DOHH2 (cell line): ENCODE data around the gene CEP295NL.

ENCODE experiments used
- H3F3A ChIP-seq: fragments of 200-600 bp; sonication (generic), shearing (Covaris generic); 2 replicates; pipeline ENCODE4 v1.6.0; 2016; ENCODE audit warnings: antibody characterized with exemption, mild to moderate bottlenecking; ENCODE audit not compliant: control insufficient read depth, insufficient read depth
- H3K27ac ChIP-seq: fragments of 200-600 bp; sonication (generic); 2 replicates; pipeline ENCODE4 v1.5.1; 2014; ENCODE audit warnings: low read depth, mild to moderate bottlenecking, low read length, moderate library complexity
- H3K27me3 ChIP-seq: fragments of 200-600 bp; sonication (generic); 2 replicates; pipeline ENCODE4 v1.6.1; 2014; ENCODE audit warnings: mild to moderate bottlenecking, low read length, mixed read lengths; ENCODE audit not compliant: control insufficient read depth
- H3K36me3 ChIP-seq: fragments of 200-600 bp; sonication (generic); 2 replicates; pipeline ENCODE4 v1.6.1; 2014; ENCODE audit warnings: mild to moderate bottlenecking, low read length, moderate library complexity, mixed read lengths; ENCODE audit not compliant: control insufficient read depth
- H3K4me1 ChIP-seq: fragments of 200-600 bp; sonication (generic); 2 replicates; pipeline ENCODE4 v1.6.1; 2014; ENCODE audit warnings: mild to moderate bottlenecking, low read length, mixed read lengths; ENCODE audit not compliant: control insufficient read depth
- H3K4me2 ChIP-seq: fragments of 200-600 bp; sonication (generic); 2 replicates; pipeline ENCODE4 v1.6.0; 2014; ENCODE audit warnings: mild to moderate bottlenecking, low read length, moderate library complexity
- H3K4me3 ChIP-seq: fragments of 200-600 bp; sonication (generic); 2 replicates; pipeline ENCODE4 v1.5.1; 2014; ENCODE audit warnings: mild to moderate bottlenecking, low read length, mixed read lengths
- H3K79me2 ChIP-seq: fragments of 200-600 bp; sonication (generic); 2 replicates; pipeline ENCODE4 v1.6.1; 2014; ENCODE audit warnings: mild to moderate bottlenecking, low read length, mixed read lengths; ENCODE audit not compliant: control insufficient read depth
- H3K9me2 ChIP-seq: fragments of 200-600 bp; sonication (generic); replicated peaks from 2 replicates; pipeline ENCODE4 v1.6.1; 2014; ENCODE audit warnings: mild to moderate bottlenecking, low read length, mixed read lengths; ENCODE audit not compliant: control insufficient read depth
- H3K9me3 ChIP-seq: fragments of 200-600 bp; sonication (generic); 2 replicates; pipeline ENCODE4 v1.6.1; 2014; ENCODE audit warnings: antibody characterized with exemption, low read length, mixed read lengths; ENCODE audit not compliant: control insufficient read depth, insufficient read depth
- H4K20me1 ChIP-seq: fragments of 200-600 bp; sonication (generic); 2 replicates; pipeline ENCODE4 v1.6.0; 2014; ENCODE audit warnings: low read depth, mild to moderate bottlenecking, antibody characterized with exemption, low read length, moderate library complexity; ENCODE audit not compliant: control insufficient read depth, insufficient read depth
- CTCF ChIP-seq: fragments of 200-600 bp; sonication (generic); IDR thresholded peaks from one replicate; pipeline ENCODE4 v1.5.1; 2014; ENCODE audit warnings: antibody characterized with exemption, mild to moderate bottlenecking, low read depth, low read length; ENCODE audit not compliant: poor library complexity, severe bottlenecking
- EZH2phosphoT487 ChIP-seq: fragments of 200-600 bp; sonication (generic); IDR thresholded peaks from 2 replicates; pipeline ENCODE4 v1.6.1; 2017; ENCODE audit warnings: borderline replicate concordance, mild to moderate bottlenecking, antibody characterized with exemption, low read length, moderate library complexity, mixed read lengths

CEP295NL gene

GRCh38 chr17:78898075-78898836 is 4.7 kb downstream of the CEP295NL start:
- Histone ChIP-seq H3K9me2 (no peaks in the 10 kb centered on the region), H3K27me3 (peaks cover 9% of the 10 kb centered on the region; the same call in 1 of the 2 replicates), H3K9me3 (no peaks in the 10 kb centered on the region), H3K4me2 (no peak overlapping the region), H3K79me2 (no peaks in the 10 kb centered on the region), H3K4me1 (no peaks in the 10 kb centered on the region), H3K27ac (no peak overlapping the region), H3K4me3 (no peak overlapping the region), H3F3A (no peaks in the 10 kb centered on the region), H3K36me3 (no peaks in the 10 kb centered on the region), H4K20me1 (no peaks in the 10 kb centered on the region)
- TF ChIP-seq CTCF (no peak), EZH2phosphoT487 (no peak)

- Histone ChIP-seq H3K4me1 (no peaks in the 10 kb centered on the region), H3K27ac (no peak overlapping the region), H4K20me1 (no peaks in the 10 kb centered on the region), H3K4me3 (no peak overlapping the region), H3F3A (no peaks in the 10 kb centered on the region), H3K27me3 (peaks cover 8% of the 10 kb centered on the region; the same call in 1 of the 2 replicates), H3K9me3 (no peaks in the 10 kb centered on the region), H3K36me3 (no peaks in the 10 kb centered on the region), H3K79me2 (no peaks in the 10 kb centered on the region), H3K4me2 (no peak overlapping the region), H3K9me2 (no peaks in the 10 kb centered on the region)
- TF ChIP-seq EZH2phosphoT487 (no peak), CTCF (no peak)
Observed at GRCh38 chr17:78897664-78898047, 5.3 kb downstream of the CEP295NL start.

- Histone ChIP-seq H3K27me3 (peaks cover 7% of the 10 kb centered on the region; the same call in 1 of the 2 replicates), H3F3A (no peaks in the 10 kb centered on the region)
Observed at GRCh38 chr17:78896834-78897663, 6.0 kb downstream of the CEP295NL start.

More at GRCh38 chr17:78896834-78897663, 6.0 kb downstream of the CEP295NL start:
- Histone ChIP-seq H3K4me1 (no peaks in the 10 kb centered on the region), H3K4me2 (no peak overlapping the region), H3K9me3 (no peaks in the 10 kb centered on the region), H3K36me3 (no peaks in the 10 kb centered on the region), H3K9me2 (no peaks in the 10 kb centered on the region), H3K27ac (no peak overlapping the region), H3K79me2 (no peaks in the 10 kb centered on the region), H4K20me1 (no peaks in the 10 kb centered on the region), H3K4me3 (no peak overlapping the region)
- no peak for TF ChIP-seq EZH2phosphoT487
- no peak for TF ChIP-seq CTCF
